Ovary (tissue), 9 donors: ENCODE measurements around the gene HSPBP1. TPM values are rescaled to one million over a fixed set of nuclear protein-coding genes. Genes with fewer than 3 reads are reported as not detected.

ENCODE experiments used
- DNase-seq, 5 donors: peaks; one replicate each; pipeline ENCODE4 v3.0.0-alpha.2; 2019 to 2020
- H3K27ac ChIP-seq, 2 donors: fragments of 200-600 bp; one replicate each; pipeline versions ENCODE4 v1.5.1 to v1.8.0; 2019 to 2022
- H3K27me3 ChIP-seq: fragments of 200-600 bp; one replicate; pipeline ENCODE4 v1.8.0; 2022
- H3K36me3 ChIP-seq: fragments of 200-600 bp; sonication (generic); one replicate; pipeline ENCODE4 v1.5.1; 2019
- H3K4me1 ChIP-seq: one replicate; pipeline ENCODE4 v1.8.1; 2013; ENCODE audit warnings: mild to moderate bottlenecking, moderate library complexity; ENCODE audit not compliant: insufficient read depth
- H3K4me3 ChIP-seq: fragments of 200-600 bp; sonication (generic); one replicate; pipeline ENCODE4 v1.5.1; 2017
- H3K9me3 ChIP-seq, 2 donors: fragments of 200-600 bp in 1 of 2; sonication (generic) in 1 of 2; one replicate each; pipeline versions ENCODE4 v1.5.1 to v1.8.1; 2013 to 2019; ENCODE audit warnings: mild to moderate bottlenecking in 1 of 2, moderate library complexity in 1 of 2
- EP300 ChIP-seq: sonication (generic); formaldehyde crosslinking; IDR thresholded peaks from one replicate; pipeline ENCODE4 v1.6.1; 2017; ENCODE audit warnings: antibody characterized with exemption
- POLR2A ChIP-seq: fragments of 450-650 bp; IDR thresholded peaks from one replicate; pipeline ENCODE4 v1.6.1; 2017; ENCODE audit warnings: antibody characterized with exemption, mild to moderate bottlenecking, moderate library complexity
- WGBS, 3 donors: extraction: QIAGEN DNeasy Blood & Tissue Kit in 1 of 3; methylation state at CpG; one replicate each; pipeline versions ENCODE4 v1.1.5 to v1.1.7; 2013 to 2017; 5-methylcytosine and 5-hydroxymethylcytosine counted together
- intact Hi-C, 4 donors: fragments of 100-400 bp; cut with DNase I; formaldehyde crosslinking; loops; one replicate each; pipeline versions ENCODE4 v1.11.0 to v1.15.1; 2022 to 2023
- polyA plus RNA-seq, 2 donors: library from polyadenylated mRNA; stranded (reverse); fragments of 200-250 nt in 1 of 2; fragments of 350-450 nt in 1 of 2; fragmentation: Illumina TruSeq in 1 of 2; extraction: RNeasy Lipid Tissue Mini Kit (QIAGEN cat#74804) in 1 of 2; gene quantifications; one replicate each; pipeline ENCODE4 v1.2.3, GENCODE V29; 2013 to 2014
- total RNA-seq, 7 donors: library from RNA; depleted of rRNA in 2 of 7; stranded (reverse); fragments of >200 nt in 2 of 7; fragmentation: NEBNext Ultra II Directional in 3 of 7; extraction: Animal tissue kit (Norgen Biotek cat#: 25700) in 3 of 7; gene quantifications; one replicate each; pipeline versions ENCODE4 v1.1.0 to v1.2.4, GENCODE V29; 2016 to 2023
- TF ChIP-seq, protein P1 (sequence below), 3 donors: fragments of 450-650 bp in 2 of 3; fragments of 200-600 bp in 1 of 3; IDR thresholded peaks; one replicate each; pipeline versions ENCODE4 v1.5.1 to v1.8.0; 2016 to 2022; ENCODE audit warnings: antibody characterized with exemption in 3 of 3, mild to moderate bottlenecking in 1 of 3
- donor health status: DM: no; HTN: no; CAD: no; lungs with moderate emphysema.
- donor health status: DM: no; HTN: no; CAD: no.
- donor health status: Bipolar disorder and iron deficiency.
- donor health status: DM: yes; HTN: yes; CAD: no.
- donor health status: DM: no; HTN: no; CAD: no.
- donor health status: DM: yes; HTN: yes; CAD: no.

HSPBP1 gene
- total and polyA plus RNA-seq, 9 donors = 3.6 to 40.7 (median 31.8) TPM

DNA sequence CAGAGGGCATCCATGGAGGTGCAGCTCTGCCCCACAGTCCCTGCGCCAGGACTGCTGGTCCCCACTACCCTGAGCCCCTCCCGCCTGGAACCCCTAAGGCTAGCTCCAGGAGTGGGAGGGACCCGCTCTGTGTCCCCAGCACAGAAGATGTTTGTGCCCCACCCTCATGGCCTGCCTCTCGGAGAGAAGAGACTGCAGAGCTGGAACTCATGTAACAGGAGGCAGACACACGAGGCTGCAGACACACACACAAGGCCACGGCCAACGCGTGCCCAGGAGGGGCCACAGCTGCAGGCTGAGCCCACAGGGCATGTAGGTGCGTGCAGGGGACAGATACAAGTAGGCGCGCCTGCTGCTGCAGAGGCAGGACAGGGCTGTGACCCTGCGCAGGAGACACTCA lies 40.9 kb downstream of the HSPBP1 start:
- DNase-seq = no peak
- WGBS, 3 donors = 87 to 95% (median 94%) methylated on average over 12 of the region's 12 CpGs
- H3K4me1 ChIP-seq = no peaks in the 10 kb centered on the region
- H3K36me3 ChIP-seq = no peaks in the 10 kb centered on the region
- TF ChIP-seq, protein P1, sequence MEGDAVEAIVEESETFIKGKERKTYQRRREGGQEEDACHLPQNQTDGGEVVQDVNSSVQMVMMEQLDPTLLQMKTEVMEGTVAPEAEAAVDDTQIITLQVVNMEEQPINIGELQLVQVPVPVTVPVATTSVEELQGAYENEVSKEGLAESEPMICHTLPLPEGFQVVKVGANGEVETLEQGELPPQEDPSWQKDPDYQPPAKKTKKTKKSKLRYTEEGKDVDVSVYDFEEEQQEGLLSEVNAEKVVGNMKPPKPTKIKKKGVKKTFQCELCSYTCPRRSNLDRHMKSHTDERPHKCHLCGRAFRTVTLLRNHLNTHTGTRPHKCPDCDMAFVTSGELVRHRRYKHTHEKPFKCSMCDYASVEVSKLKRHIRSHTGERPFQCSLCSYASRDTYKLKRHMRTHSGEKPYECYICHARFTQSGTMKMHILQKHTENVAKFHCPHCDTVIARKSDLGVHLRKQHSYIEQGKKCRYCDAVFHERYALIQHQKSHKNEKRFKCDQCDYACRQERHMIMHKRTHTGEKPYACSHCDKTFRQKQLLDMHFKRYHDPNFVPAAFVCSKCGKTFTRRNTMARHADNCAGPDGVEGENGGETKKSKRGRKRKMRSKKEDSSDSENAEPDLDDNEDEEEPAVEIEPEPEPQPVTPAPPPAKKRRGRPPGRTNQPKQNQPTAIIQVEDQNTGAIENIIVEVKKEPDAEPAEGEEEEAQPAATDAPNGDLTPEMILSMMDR (IDR thresholded peaks at IDR 0.05) = no peak
- TF ChIP-seq POLR2A = no peak
- no peak for TF ChIP-seq EP300
- no peak overlapping the region for H3K4me3 ChIP-seq
- no peaks in the 10 kb centered on the region for H3K9me3 ChIP-seq
- H3K27ac ChIP-seq = no peak overlapping the region
- intact Hi-C loops = no loop called here
- no peaks in the 10 kb centered on the region for H3K27me3 ChIP-seq

DNA sequence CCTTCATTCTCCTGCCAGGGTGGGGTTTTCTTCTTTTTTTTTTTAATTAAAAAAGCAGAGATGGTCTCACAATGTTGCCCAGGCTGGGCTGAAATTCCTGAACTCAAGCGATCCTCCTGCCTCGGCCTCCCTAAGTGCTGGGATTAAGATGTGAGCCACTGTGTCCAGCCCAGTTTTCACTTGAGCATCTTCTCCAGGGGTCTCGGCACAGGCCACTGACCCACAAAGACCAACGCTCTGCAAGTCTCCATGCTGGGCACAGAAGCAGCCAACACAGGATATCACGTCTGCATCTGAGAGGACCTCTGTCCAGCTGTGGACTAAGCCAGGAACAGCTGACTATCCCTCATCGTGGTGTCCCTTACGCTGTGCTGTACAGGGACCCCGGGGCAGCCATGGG lies 41.9 kb downstream of the HSPBP1 start:
- TF ChIP-seq, protein P1 (IDR thresholded peaks at IDR 0.05) = no peak
- TF ChIP-seq POLR2A (no peak), EP300 (no peak)
- 87 to 93% (median 90%) methylated on average over 8 of the region's 8 CpGs for WGBS, 3 donors
- intact Hi-C loops = no loop called here

DNA sequence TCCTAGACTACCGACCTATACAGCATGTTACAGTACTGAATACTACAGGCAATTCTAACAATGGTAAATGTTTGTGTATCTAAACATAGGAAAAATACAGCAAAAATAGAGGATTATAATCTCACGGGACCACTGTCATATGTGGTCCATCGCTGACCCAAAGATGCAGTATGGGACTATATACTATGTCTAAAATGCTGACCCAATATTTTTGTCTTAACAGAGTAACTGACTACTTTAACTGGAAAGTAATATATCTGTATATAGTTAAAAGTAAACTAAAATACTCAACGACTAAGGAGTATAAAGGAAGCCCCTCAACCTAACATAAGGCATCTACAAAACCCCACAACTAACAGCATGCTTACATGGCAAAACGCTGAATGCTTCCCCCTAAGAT lies 46.9 kb downstream of the HSPBP1 start:
- H3K9me3 ChIP-seq = no peaks in the 10 kb centered on the region
- DNase-seq = no peak
- intact Hi-C loops = no loop called here
- TF ChIP-seq, protein P1 (IDR thresholded peaks at IDR 0.05) = no peak
- TF ChIP-seq EP300 (no peak), POLR2A (no peak)
- no peaks in the 10 kb centered on the region for H3K27me3 ChIP-seq
- H3K27ac ChIP-seq = no peak overlapping the region
- no peak overlapping the region for H3K4me3 ChIP-seq
- WGBS, 3 donors = 82 to 88% (median 87%) methylated on average over 5 of the region's 5 CpGs
- no peaks in the 10 kb centered on the region for H3K36me3 ChIP-seq
- no peaks in the 10 kb centered on the region for H3K4me1 ChIP-seq

More for the DNA sequence above, 41.9 kb downstream of the HSPBP1 start:
- no peak for DNase-seq
- Histone ChIP-seq H3K27me3 (no peaks in the 10 kb centered on the region), H3K4me3 (no peak overlapping the region), H3K4me1 (no peaks in the 10 kb centered on the region), H3K36me3 (no peaks in the 10 kb centered on the region), H3K9me3 (no peaks in the 10 kb centered on the region), H3K27ac (no peak overlapping the region)

DNA sequence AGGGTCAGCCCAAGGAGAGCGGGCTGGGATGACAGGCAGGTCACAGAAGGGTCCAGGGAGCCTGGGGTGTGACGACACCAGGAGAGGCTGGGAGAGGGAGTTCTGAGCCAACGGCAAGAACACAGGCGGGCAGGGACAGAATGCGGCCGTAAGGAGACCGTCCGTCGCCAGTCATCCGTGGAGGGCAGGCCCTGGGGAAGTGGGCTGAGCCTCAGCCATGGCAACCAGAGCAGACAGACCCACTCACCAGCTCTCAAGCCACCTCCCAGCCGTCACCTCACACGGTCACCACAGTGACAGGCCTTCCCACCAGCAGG lies 47.7 kb downstream of the HSPBP1 start:
- no peak for DNase-seq
- no peak overlapping the region for H3K27ac ChIP-seq
- WGBS, 3 donors = 83 to 86% (median 85%) methylated on average over 12 of the region's 12 CpGs
- TF ChIP-seq, protein P1 (IDR thresholded peaks at IDR 0.05) = no peak
- no peak for TF ChIP-seq EP300
- no peak for TF ChIP-seq POLR2A
- H3K4me3 ChIP-seq = no peak overlapping the region
- no peaks in the 10 kb centered on the region for H3K27me3 ChIP-seq
- H3K9me3 ChIP-seq = no peaks in the 10 kb centered on the region
- intact Hi-C loops = no loop called here
- no peaks in the 10 kb centered on the region for H3K4me1 ChIP-seq
- no peaks in the 10 kb centered on the region for H3K36me3 ChIP-seq
